HuH-7.5 (cell line): ENCODE measurements around the gene AP1G2.

ENCODE experiments used
- DNase-seq: peaks from one replicate; pipeline ENCODE4 v3.0.0; 2011; ENCODE audit warnings: low spot score

AP1G2 gene

DNA sequence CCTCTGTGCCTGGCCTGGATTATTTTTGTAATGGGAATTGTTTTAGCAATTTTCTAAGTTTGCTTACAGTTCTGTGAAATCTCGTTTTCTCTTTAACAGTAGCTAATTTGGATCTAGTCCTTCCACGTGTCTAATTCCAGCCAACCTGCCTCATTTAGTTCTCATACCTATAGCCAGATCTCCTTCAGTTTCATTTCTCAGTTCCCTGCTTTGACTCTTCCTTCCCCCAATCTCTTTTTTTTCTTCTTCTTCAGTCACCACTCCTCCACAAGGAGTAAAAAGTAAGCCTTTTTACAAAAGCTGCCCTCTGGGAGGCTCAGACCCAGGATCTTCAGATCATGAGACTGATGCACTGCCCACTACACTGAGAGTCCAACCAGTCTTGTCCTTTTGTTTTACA lies 10.1 kb downstream of the AP1G2 start:
- no peak for DNase-seq

DNA sequence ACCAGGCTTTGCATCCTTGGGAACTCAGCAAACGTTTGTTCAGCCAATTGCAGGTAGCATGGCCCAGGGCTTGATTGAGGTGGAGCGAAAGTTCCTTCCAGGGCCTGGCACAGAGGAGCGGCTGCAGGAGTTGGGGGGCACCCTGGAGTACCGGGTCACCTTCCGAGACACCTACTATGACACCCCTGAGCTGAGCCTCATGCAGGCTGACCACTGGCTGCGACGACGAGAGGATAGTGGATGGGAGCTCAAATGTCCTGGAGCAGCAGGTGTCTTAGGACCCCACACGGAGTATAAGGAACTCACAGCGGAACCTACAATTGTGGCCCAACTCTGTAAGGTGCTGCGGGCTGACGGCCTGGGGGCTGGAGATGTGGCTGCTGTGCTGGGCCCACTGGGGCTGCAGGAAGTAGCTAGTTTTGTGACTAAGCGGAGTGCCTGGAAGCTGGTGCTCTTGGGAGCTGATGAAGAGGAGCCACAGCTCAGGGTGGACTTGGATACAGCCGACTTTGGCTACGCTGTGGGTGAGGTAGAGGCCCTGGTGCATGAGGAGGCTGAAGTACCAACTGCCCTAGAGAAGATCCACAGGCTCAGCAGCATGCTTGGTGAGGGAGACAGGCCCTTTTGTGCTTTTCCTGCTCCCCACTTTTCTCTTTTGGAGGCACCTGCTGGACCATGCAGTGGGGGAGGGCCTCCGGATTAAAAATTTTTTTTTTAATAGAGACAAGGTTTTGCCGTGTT lies 10.7 kb downstream of the AP1G2 start:
- DNase-seq = no peak

DNA sequence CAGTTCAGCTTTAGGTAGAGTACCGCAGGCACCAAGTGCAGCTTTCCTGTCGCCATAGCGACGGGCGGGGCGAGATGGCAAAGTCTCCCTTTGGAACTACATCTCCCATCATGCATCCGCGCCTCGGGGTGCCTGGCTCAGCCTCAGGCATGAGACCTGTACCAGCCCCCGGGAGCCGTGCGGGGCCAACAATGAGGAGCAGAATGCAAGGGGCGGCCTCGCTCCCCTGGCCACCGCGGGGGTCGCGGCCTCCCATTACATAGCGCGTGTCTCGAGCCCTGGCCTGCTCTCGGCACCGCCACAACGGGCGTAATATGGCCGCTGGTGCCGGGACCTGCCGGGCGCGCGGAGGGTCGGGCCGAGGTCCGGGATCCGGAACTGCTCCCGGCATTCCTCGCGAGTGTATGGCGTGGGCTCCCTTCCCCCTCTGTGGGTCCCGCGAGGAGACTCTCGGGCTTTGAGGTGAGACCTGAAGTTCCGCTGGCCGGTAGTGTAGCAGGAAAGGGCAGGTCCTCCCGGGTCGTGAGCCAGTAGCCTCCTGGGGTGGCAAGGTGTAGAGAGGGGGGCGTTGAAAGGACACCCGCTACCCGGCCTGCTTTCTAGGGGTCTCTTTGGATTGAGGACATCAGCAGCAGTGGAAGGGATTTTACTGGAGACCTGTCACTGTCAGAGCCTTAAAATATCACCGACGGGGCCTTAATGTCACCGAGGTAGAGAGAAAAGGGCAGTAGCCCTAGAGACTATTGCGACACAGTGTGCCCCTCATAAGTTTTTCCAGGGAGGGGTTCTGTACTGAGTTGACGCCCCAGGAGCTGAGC lies 11.5 kb downstream of the AP1G2 start, which contains the start of gene THTPA:
TSS of gene THTPA (plus strand) at position 390 of the 818 bp plus-strand sequence. CDS start 487 bp downstream, outside the sequence.
- DNase-seq = peak; percentile 95

DNA sequence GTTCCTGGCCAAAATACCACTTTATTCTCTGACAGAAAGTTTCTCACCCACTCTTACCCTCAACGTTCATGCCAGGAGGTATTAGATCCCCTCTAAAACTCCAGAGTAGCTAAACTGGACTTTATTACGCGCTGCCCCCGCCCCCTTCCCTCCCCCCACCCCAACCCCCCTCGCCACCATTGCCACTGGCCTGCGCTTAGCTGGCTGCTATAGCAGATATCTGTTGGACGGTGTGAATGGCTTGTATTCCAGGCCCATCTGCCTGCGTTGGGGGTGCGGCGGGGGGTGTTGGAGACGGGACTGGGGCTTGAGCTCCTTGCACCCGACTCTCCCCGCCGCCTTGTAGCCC lies 12.1 kb downstream of the AP1G2 start:
- DNase-seq = no peak

DNA sequence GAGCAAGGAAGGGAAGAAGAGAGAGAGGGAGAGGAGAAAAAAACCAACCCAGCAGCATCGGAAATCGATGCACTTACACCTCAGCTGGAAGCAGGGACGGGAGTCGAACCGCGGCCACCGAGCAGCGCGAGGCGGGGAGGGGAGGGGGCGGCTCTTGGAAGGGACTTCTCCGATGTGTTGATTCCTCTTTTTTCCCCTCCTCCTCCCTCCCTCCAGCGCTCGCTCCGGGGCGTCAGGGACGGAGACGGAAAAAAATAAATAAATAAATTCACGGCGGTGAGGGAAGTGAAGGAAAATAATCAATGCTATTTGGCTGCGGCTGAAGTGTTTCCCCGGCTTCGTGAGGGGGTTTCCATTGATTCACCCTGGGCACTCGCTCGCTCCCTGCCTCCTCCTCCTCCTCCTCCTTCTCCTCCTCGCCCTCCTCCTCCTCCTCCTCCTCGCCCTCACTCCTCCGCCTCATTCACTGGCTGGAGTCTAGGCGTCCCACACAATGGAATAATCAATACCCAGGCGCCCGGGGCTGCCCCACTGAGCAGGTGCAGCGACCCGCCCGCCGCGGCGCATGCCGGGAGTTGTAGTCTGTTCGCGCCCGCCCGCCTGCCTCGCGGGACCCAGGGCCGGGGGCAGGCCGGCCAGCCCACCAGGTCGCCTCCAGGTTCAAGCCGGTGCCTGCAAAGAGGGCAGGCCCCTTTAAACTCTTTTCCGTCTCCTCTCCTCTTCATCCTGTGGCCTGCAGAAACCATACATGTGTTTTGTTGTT lies 16.1 kb downstream of the AP1G2 start, which contains the start of gene ZFHX2:
TSS of gene ZFHX2 (minus strand) at position 500 of the 763 bp plus-strand sequence. CDS start 16,440 bp downstream, outside the sequence.
- DNase-seq = peak; percentile 95

DNA sequence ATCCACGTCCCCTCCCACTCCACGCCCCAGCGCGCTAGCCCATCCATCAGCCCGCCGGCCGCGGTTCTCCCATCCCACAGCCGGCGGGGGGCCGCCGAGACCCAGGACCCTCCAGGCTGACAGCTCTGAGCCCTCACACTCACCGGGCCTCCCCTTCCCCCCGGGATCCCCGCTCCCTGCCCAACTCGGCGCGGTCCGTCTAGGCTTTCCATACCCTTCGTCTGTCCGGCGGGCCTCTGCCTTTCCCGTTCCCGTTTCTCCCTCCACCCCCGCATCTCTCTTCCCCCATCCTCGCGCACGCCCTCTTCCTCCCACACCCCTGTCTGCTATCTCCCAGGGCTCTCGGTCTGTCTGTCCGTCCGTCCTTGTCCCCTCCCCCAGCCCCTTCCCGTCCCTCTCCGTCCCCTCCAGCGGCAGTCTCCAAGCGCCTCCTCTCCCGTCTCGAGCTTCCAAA lies 16.8 kb downstream of the AP1G2 start:
- DNase-seq = no peak

DNA sequence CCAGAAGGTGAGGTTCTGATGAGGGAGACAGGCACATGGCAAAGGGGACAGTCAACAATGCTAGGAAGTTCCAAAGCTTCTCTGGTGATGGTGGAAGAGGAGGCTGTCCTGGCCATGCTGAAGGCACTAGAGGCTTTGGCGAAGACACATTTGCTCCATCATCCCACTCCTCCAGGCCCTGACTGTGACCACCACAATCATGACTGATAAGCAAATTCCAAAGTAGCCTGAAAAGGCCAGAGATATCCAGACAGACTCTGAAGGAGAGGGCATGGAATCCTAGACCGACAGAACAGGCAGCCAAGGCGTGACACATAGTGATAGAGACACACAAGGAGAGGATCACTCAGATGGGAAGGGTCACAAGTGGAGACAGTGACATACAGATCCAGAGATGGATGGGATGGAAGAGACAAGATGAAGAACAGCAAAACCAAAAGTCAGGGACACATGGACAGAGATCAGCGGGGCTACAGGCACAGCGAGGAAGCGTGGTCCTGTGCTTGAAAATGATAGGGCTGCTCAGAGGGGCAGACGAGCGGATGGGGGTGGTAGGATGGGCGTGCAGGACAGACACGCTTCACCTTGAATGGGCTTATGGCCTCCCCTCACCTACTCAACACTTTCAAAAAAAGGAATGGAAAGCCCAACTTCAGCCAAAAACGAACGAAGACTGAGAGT lies 17.3 kb downstream of the AP1G2 start:
- DNase-seq = no peak

DNA sequence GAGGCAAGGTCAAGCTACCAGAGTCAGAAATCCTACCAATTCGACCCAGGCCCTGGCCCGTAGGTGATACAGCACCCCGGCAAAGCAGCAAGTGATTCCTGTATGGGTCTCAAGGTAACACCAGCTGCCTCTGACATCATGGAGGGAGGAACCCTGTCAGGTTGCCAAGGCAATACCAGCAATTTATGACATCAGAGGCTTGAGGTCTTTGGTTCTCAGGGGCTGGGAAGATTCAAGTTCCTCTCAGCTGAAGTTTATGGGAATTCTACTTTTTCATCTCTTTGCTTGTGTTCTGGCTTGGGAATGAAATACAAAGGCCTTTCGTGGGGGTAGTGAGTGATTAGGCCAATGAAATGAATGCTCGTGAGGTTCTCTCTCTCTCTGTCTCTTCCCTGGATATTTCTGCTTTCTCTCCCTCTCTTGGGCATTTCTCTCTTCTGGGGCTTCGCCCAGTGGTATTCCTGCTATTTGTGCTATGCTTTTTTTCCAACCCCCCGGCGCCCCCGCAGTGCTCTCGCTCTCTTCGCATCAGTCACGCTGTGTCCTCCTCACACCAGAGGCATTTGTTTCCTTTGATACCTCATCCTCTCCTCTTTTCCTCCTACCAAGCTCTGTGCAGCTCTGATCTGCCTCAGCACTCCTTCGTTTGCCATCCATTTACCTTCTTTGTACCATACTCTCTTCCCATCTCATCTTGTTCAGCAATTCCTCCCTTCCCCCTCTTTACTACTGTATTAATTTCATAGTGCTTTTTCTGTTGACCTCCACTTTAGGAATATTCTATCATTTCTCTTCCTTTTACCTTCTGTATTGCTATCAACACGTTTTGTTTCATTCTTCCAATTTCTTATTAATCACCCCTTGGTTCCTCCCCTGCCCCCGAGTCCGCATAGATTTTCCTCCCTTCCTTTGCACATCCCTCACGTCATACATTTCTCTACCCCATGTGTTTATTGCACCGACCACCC lies 19.0 kb downstream of the AP1G2 start:
- DNase-seq = no peak

DNA sequence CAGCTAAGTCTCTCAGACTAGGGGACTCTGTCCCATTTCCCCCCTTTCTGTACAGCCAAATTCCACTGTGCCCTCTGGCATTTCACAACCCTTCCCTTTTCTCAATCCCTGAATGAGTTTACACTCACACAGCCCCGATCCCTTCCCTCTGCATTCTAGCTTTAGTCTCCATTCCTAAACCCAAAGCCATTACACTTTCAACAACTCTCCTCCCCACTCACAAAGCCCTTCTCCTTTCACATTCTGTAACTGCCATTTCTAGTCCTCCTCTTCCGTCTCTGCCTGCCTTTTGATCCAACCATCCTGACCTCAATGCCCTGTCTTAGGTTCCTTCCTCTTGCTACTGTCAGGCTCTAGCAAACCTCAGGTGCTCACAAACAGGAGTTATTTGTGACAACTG lies 19.7 kb downstream of the AP1G2 start:
- DNase-seq = no peak

DNA sequence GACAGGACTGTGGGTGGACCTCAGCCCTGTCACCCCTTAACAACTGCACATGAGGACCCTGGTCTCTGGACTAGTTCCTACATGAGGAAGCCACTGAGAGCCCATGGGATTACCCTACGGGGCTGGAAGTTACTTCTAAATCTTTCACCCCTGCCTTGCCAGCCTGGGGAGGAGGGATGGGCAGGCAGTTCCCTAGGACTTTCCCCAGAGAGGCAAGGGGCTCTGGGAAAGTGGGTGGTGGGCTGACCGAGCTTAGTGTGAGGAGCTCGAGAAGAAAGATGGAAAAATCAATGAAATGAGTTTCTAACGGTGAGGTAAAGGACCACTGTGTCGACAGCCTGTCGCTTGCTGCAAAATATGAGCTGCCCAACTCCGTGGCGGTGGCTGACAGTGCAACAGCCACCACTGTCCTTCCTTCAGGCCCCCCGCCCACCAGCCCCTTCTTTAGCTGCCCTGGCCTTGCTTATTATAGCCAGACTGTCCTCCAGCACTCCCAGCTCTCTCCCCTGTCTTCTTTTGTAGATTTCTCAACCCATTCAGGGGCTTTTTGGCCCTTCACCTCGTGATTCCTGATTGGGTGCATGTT lies 21.0 kb downstream of the AP1G2 start:
- DNase-seq = no peak

DNA sequence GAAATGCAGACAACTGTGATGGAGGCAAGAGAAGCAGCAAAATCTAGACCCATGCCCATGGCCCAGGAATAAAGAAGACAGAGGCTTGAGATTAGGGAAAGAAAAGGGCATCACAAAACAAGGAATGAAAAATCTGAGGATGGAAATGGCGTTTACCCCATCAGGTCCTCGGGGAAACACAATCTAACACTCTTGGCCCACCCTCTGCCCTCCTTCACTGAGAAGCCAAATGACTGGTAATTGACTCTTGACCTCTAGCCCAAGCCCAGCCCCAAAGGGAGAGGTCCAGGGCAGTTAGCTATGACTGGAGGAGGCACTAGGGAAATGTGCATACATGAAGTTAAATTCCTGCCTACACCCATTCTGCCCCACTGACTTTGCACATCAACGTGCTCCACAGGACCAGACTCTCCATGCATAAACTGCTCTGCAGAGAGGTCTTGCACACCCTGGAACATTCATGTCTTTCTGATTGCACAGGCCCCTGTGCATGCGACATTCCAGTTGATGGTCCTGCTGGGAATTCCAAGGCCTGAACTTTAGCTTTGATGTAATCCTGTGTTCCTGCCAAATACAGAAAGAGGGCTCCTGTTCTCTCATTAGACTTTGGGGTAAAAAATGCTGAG lies 21.7 kb downstream of the AP1G2 start:
- no peak for DNase-seq

DNA sequence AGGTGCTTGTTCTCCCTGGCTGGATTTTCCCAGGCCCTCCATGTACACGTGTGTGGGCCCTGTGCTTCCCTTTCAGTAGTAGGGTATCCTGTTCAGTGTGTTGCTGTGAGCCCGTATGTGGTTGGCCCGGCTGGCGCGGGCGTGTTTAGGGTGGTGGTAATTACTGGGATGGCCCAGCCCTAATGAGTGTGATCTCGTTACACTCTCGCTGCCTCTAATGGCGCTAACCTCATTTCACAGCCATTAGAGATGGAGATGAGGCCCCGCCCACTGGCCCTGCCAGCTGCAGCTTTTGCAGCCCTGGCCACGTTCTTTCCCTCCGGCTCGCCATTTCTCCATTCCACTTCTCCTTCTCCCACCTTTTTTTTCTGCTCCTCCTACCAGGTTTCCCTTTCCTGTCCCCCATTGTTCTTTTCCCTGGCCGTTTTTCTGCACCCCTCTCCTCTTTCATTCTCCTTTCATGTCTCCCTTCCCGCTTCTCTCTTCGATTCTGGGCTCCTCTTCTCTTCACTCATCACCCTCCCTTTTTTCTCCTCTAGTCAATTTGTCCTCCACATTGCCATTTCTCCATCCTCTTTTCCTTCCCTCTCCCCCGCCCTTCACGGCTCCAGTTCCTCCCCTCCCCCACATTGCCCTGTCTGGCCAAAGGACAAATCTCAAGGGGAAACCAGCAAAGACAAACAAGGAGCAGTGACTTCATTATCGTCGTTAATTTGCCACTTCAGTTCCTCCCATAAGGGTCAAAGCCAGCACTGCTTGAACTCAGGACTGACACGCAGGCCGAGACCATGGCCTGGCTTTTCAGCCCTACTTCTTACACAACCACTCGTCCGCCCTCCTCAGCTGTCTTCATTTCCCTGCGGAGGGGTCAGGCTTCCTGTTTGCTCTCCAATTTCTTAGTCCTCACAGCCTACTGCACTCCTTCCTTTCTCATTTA lies 22.8 kb downstream of the AP1G2 start:
- no peak for DNase-seq

DNA sequence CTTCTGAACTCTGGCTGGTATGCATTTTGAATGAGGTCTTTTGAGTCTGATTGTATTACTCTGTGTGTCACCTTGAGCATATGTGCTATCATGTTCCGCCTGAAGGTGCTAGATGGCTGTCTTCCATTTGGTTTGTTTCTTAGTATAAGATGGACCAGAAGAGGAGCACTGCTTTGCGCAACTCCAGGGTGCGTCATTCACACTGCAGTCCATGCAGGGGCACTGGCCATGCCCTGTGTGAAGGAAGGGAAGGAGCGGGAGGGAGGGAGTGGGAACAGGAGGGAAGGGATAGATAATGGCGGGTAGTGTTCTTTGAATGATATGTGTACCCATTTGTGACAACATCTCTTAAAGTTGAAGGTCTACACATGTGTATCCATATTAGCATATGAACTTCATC lies 24.2 kb downstream of the AP1G2 start:
- no peak for DNase-seq

DNA sequence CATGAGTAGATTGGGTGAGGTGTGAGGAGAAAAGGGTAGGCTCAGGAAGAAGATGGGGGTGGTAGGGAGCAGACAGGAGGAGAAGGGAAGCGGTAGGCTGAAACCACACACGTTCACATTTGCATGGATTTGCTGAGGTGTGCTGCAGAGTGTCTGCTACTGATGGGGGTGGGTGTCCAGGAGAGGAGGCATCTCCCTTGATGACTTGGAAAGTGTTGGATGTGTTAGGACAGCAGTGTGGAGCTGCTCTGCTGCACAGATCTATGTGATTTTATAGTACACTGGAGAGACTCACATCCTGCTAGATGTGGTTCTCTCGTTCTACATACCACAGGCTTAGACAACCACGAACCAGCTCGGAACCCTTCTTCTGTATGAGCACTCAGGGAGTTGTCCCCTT lies 25.3 kb downstream of the AP1G2 start:
- DNase-seq = no peak

DNA sequence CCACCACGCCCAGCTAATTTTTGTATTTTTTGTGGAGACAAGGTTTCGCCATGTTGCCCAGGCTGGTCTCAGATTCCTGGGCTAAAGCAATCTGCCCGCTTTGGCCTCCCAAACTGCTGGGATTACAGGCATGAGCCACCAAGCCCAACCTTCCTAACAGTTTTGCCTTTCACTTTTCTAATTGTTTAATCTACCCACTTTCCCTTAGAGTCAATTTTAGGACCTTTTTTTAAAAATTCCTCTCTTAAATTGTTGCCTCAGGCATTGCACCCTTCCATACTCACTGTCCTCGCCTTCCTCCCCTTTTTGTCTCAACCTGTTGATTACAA lies 27.5 kb downstream of the AP1G2 start:
- DNase-seq = no peak

DNA sequence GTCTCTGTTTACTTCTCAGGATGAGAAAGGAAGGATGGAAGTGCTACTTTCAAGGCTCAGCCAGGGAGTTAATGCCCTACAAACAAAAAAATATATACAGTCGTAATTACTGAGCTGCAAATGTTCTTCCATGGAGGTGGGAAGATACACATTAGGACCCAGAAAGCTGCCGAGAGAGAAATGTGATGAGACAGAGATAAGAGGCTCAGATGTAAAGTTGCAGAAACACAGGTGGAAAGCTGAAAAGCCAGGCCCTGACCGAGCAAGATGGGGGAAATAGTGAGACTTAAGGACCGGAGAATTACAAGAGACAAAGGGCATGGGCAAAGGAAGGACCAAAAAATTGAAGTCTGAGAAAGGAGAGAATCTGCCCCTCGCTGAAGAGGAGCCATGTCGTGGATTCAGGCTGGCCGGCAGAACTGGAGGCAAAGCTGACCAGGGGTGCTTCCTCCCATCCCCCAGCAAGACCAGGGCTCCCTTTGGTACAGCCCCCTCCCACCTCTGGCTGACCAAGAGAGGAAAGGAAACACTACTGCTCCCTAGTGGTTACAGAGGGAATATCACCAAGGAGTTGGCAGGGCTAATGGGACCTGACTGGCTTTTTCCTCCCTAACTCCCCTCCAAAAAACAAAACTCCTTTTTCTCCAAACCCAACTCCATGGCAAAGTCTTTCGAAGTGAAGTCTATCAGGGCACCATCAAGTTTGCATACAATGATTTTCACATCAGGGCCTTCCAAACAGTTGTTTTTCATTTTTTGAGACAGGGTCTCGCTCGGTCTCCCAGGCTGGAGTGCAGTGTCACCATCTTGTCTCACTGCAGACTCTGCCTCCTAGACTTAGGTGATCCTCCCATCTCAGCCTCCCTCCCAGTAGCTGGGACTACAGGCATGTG lies 28.1 kb downstream of the AP1G2 start:
- peak; percentile 78 for DNase-seq

DNA sequence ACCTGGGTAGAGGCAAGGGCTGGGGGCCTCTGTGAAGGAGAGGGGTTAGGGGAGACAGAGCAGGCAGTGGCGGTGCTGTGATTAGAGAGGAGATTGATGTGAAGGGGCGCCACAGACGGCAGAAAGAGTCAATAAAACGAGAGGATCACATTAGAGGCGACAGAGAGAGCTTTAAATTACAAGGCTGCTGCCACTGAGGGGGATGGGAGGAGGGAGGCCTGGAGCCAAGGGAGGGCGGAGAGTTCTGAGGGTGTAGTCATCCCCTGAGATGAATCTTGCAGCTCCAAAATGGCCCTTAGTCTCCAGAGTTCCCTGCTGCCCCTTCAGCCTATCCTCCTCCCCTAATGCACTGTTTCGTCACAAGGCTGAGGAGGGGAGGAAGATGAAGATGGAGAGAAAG lies 28.8 kb downstream of the AP1G2 start:
- DNase-seq = no peak
